ENCODE data around the gene GRK2. TPM values are rescaled to one million over a fixed set of nuclear protein-coding genes. Genes with fewer than 3 reads are reported as not detected.

Gene GRK2
- total RNA-seq, 1 donor from 2014 or later: 51.3 TPM

GRCh38 chr11:67298786-67299185 lies 32.5 kb downstream of the GRK2 start:
- no peak for TF ChIP-seq CTCF (IDR thresholded peaks at IDR 0.05; ENCODE audit: insufficient read depth, low read length, poor library complexity, severe bottlenecking)

DNA sequence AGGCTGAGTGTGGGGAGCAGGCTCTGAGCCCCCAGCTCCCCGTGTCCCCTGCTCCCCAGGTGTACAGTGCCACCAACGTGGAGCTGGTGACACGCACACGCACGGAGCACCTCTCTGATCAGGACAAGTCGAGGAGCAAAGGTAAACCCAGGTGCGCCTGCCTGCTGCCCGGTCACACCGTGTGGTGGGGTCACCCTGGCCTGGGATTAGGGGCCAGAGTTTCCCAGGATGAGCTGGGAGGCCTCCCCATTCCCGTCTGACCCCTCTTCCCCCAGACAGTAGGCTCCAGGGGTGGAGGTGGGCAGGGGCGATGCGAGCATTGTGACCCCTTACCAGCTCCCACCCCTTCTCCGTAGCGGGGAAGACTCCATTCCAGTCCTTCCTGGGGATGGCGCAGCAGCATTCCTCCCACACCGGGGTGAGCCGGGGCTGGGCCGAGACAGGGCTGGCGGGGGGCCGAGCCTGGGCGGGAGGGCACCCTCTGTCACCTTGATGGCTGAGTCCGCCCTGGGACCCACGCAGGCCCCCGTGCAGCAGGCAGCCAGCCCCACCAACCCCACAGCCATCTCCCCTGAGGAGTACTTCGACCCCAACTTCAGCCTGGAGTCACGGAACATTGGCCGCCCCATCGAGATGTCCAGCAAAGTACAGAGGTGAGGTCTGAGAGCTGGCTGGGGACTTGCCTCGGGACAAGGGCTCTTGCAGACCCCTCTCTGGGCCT lies 33.4 kb downstream of the GRK2 start:
- Histone ChIP-seq H3K4me3 (ENCODE audit: low read depth, low read length) (no peak overlapping the region), H3K27me3 (ENCODE audit: control insufficient read depth, insufficient read depth, low read length) (no peaks in the 10 kb centered on the region), H3K36me3 (ENCODE audit: control insufficient read depth, insufficient read depth, low read length) (peaks cover 3% of the 10 kb centered on the region)
- no peak for TF ChIP-seq CTCF (IDR thresholded peaks at IDR 0.05; ENCODE audit: insufficient read depth, low read length, poor library complexity, severe bottlenecking)
- DNase-seq (ENCODE audit: low read depth): no peak

More at GRCh38 chr11:67298786-67299185, 32.5 kb downstream of the GRK2 start:
- H3K4me3 ChIP-seq (ENCODE audit: low read depth, low read length): no peak overlapping the region
- DNase-seq (ENCODE audit: low read depth): no peak
- H3K36me3 ChIP-seq (ENCODE audit: control insufficient read depth, insufficient read depth, low read length): peaks cover 3% of the 10 kb centered on the region
- H3K27me3 ChIP-seq (ENCODE audit: control insufficient read depth, insufficient read depth, low read length): no peaks in the 10 kb centered on the region

- Histone ChIP-seq H3K36me3 (ENCODE audit: control insufficient read depth, insufficient read depth, low read length) (peaks cover 3% of the 10 kb centered on the region), H3K27me3 (ENCODE audit: control insufficient read depth, insufficient read depth, low read length) (no peaks in the 10 kb centered on the region), H3K4me3 (ENCODE audit: low read depth, low read length) (no peak overlapping the region)
- DNase-seq (ENCODE audit: low read depth): no peak
- TF ChIP-seq CTCF (IDR thresholded peaks at IDR 0.05; ENCODE audit: insufficient read depth, low read length, poor library complexity, severe bottlenecking): no peak
Observed at GRCh38 chr11:67300256-67300755, 34.0 kb downstream of the GRK2 start.

DNA sequence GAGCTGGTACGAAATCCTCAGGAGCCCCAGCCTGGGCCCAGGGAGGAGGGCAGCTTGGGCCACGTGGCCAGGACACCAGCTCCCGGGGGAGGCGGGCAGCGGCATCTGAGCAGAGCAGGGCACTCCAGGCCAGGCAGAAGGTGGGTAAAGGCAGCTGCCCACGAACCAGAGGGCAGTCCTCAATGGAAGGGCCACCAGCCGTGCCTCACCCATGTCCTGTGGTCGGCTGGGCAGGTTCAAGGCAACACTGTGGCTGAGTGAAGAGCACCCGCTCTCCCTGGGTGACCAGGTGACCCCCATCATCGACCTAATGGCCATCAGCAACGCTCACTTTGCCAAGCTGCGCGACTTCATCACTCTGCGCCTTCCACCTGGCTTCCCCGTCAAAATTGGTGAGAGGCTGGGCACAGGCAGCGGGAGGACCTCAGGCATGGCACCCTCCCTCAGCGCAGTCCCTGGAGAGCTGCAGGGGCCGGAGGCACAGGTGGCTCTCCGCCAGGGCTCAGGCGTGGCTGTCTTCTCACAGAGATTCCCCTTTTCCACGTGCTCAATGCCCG lies 34.6 kb downstream of the GRK2 start:
- no peak for DNase-seq (ENCODE audit: low read depth)
- H3K4me3 ChIP-seq (ENCODE audit: low read depth, low read length): no peak overlapping the region
- H3K36me3 ChIP-seq (ENCODE audit: control insufficient read depth, insufficient read depth, low read length): peaks cover 3% of the 10 kb centered on the region
- H3K27me3 ChIP-seq (ENCODE audit: control insufficient read depth, insufficient read depth, low read length): no peaks in the 10 kb centered on the region
- no peak for TF ChIP-seq CTCF (IDR thresholded peaks at IDR 0.05; ENCODE audit: insufficient read depth, low read length, poor library complexity, severe bottlenecking)

DNA sequence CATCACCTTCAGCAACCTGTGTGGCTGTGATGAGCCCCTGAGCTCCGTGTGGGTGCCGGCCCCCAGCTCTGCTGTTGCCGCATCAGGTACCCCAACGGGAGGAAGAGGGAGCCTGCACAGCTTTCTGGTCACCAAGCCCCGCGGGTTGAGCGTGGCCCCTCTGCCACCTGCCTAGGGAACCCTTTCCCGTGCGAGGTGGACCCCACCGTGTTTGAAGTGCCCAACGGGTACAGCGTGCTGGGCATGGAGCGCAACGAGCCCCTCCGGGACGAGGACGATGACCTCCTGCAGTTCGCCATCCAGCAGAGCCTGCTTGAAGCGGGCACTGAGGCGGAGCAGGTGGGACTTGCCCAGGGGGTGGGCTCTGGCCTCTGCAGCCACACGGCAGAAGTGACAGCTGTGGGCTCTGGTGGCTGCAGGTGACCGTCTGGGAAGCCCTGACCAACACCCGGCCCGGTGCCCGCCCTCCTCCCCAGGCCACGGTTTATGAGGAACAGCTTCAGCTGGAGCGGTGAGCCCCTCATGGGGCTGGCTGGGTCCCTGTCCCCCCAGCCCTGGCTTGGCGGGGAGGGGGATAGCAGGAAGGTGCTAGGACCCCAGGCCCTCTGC lies 35.1 kb downstream of the GRK2 start:
- Histone ChIP-seq H3K36me3 (ENCODE audit: control insufficient read depth, insufficient read depth, low read length) (peaks cover 3% of the 10 kb centered on the region), H3K4me3 (ENCODE audit: low read depth, low read length) (no peak overlapping the region), H3K27me3 (ENCODE audit: control insufficient read depth, insufficient read depth, low read length) (no peaks in the 10 kb centered on the region)
- DNase-seq (ENCODE audit: low read depth): no peak
- no peak for TF ChIP-seq CTCF (IDR thresholded peaks at IDR 0.05; ENCODE audit: insufficient read depth, low read length, poor library complexity, severe bottlenecking)
